Stimulated activated effector memory CD8-positive, alpha-beta T cell treated with anti-CD3 and anti-CD28 coated beads, Interleukin-12 subunit alpha, Interleukin-12 subunit beta, amount 100 ng/mL, for 72 hours (primary cell): ENCODE data around the gene SIX1.
A peak's percentile ranks its signal among the peaks of the same experiment; 100 is the strongest.

Source experiments
- ATAC-seq: fragments of 150-1000 bp; cut with Tn5 transposase; 2 replicates; pipeline ENCODE4 v1.10.0; 2021
- DNase-seq, 2 donors: peaks; one replicate each; pipeline ENCODE4 v3.0.0; 2021 to 2022; ENCODE audit warnings: low spot score in 2 of 2
- H3K27ac Mint-ChIP-seq: one replicate; pipeline ENCODE4 v1.8.0; 2022; ENCODE audit warnings: mild to moderate bottlenecking, mixed read lengths
- H3K36me3 Mint-ChIP-seq: one replicate; pipeline ENCODE4 v1.8.0; 2022; ENCODE audit warnings: mild to moderate bottlenecking, mixed read lengths
- H3K4me1 Mint-ChIP-seq: one replicate; pipeline ENCODE4 v1.8.0; 2022; ENCODE audit warnings: mixed read lengths
- H3K4me3 Mint-ChIP-seq: one replicate; pipeline ENCODE4 v1.8.0; 2022; ENCODE audit warnings: mild to moderate bottlenecking, mixed read lengths
- H3K9me3 Mint-ChIP-seq: one replicate; pipeline ENCODE4 v1.8.0; 2022; ENCODE audit warnings: mixed read lengths

SIX1 gene

DNA sequence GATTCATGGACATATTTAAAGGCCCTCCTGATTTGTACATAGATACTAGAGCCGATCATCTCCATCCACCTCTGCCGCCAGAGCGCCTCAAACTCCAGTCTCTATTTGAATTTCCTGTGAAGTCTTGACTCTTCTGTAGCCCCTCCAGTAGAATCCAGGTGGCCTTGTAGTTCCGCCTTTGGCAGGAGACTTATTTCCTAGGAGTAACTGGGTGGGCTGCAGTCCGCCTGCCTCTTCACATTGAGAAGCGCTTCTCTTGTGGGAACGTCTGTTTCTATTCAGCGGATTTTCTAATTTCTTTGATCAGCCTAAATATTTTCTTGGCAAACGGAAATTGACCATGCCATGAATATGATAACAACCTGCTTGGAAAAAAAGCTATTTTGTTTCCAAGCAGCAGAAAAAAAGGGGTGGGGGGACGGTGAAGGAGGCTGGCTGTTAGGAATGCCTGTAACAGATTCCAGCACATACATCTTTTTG is 9.0 kb upstream of the SIX1 start:
- Mint-ChIP-seq H3K36me3 (no peaks in the 10 kb centered on the region), H3K4me3 (peak overlapping the region; percentile 75), H3K9me3 (no peaks in the 10 kb centered on the region), H3K27ac (no peak overlapping the region), H3K4me1 (peaks cover 36% of the 10 kb centered on the region)
- DNase-seq (no peak), ATAC-seq (no peak)

DNA sequence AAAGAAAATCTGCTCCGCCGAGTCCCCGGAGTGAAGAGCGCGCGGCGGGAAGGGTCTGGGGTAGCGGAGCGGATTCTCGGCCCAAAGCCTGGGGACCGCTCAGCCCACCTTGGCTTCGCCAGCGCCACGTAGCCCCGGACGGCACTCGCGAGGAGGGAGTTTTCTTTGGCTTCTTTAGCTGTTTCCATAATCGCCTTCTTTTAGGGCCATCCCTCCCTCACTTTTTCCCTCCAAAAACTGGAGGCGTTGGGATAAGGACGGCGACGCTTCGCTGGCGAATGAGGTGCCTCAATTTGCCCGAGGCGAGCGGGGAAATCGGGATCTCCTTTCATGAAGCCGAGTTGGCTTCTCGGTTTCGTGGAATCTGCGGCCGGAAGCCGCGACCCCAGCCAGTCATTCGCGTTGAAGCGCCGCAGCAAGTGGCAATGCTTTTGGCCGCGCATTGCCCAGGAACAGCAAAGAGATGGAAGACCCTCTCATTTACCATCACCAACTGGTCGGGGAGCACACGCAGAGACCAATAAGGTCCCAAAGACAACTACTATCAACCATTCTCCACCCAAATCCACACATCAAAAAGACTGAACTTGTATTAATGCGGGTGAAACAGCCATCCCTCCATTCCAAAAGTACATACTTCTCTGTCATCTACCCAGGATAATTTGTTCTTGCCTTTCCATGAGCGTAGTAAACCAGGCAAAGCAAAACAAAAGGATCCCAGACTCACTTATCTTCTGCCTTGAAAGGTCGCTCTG is 8.4 kb upstream of the SIX1 start:
- no peaks in the 10 kb centered on the region for H3K36me3 Mint-ChIP-seq
- peak; percentile 35 for ATAC-seq
- peak overlapping the region; percentile 75 for H3K4me3 Mint-ChIP-seq
- H3K4me1 Mint-ChIP-seq: peaks cover 37% of the 10 kb centered on the region
- DNase-seq: no peak
- no peaks in the 10 kb centered on the region for H3K9me3 Mint-ChIP-seq
- no peak overlapping the region for H3K27ac Mint-ChIP-seq

DNA sequence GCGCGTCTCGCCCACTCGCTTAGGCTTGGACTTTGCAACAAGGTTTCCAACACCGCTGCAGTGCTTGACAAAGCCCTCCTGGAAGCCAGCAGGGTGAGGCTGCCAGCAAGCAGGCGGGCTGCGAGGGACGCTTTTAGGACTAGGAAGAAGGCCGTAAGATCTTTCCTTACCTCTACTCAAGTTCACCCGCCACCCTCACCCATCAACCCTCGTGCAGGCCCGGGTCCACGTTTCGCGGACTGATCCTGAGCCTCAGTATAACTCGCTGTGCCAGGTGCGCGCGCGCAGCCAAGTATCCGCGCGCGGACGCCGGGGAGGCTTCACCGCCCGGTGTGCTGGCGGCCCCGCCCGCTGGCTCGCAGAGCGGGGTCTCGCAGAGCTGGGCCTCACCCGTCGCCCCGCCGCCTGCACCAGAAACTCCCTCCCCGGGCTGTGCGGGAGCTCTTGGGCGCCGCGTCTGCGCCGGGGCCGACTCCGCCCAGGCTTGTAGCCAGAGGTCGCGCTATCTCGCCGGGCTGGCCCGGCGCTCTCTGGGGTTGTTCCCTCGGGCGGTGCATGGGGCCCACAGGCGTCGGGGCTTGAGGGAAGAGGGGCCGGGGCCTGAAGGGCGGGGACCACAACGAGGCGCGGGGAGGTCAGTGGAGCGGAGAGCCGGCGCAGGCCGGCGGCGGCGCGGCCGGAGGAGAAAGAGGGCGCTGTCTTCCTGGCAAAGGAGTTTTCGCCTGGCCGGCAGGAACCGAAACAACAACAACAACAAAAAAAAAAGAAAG is 7.6 kb upstream of the SIX1 start:
- no peaks in the 10 kb centered on the region for H3K9me3 Mint-ChIP-seq
- no peaks in the 10 kb centered on the region for H3K36me3 Mint-ChIP-seq

DNA sequence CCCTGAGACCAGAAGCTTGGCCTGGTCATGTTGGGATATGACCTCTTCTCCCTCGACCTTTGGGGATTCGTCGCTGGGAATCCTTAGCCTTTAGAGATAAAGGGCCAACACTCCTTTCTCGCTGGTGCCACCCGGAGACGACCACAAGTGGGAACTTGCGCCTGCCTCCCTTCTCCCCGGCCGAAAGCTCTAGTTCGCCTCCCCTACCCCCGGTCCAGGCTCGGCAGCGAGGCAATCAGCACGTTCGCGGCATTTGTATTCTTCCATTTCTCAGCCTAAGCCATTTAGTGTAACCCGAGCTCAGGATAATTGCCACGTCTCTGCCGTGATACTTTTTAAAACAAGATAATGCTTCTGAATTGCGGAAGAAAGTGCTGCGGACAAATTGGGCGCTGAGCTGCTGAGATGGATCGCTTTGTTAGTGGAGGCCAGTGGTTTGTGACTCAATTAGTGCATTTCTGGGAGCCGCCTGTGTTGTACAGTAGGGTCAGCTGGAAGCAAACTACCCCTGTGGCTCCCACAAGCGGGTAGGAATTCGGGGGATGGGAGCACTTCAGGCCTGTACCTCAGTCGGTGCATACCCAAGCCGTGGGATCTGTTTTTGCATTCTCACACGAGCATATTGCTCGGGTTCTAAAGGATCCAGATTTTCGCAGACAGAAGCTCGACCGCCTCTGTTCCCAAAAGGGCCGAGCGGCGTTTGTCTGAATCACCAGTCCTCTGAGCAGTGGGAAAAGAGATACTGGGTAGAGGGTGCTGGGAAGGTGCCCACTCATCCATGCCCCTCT is 6.8 kb upstream of the SIX1 start:
- H3K36me3 Mint-ChIP-seq: no peaks in the 10 kb centered on the region
- H3K4me3 Mint-ChIP-seq: peak overlapping the region; percentile 75
- ATAC-seq (peak; percentile 4), DNase-seq (no peak)
- H3K27ac Mint-ChIP-seq: no peak overlapping the region
- peaks cover 43% of the 10 kb centered on the region for H3K4me1 Mint-ChIP-seq
- no peaks in the 10 kb centered on the region for H3K9me3 Mint-ChIP-seq

More for the DNA sequence above, 7.6 kb upstream of the SIX1 start:
- DNase-seq: peak in 1 of 2 donors; percentile 72
- no peak overlapping the region for H3K27ac Mint-ChIP-seq
- peak; percentile 76 for ATAC-seq
- H3K4me3 Mint-ChIP-seq: peak overlapping the region; percentile 75
- peaks cover 37% of the 10 kb centered on the region for H3K4me1 Mint-ChIP-seq

DNA sequence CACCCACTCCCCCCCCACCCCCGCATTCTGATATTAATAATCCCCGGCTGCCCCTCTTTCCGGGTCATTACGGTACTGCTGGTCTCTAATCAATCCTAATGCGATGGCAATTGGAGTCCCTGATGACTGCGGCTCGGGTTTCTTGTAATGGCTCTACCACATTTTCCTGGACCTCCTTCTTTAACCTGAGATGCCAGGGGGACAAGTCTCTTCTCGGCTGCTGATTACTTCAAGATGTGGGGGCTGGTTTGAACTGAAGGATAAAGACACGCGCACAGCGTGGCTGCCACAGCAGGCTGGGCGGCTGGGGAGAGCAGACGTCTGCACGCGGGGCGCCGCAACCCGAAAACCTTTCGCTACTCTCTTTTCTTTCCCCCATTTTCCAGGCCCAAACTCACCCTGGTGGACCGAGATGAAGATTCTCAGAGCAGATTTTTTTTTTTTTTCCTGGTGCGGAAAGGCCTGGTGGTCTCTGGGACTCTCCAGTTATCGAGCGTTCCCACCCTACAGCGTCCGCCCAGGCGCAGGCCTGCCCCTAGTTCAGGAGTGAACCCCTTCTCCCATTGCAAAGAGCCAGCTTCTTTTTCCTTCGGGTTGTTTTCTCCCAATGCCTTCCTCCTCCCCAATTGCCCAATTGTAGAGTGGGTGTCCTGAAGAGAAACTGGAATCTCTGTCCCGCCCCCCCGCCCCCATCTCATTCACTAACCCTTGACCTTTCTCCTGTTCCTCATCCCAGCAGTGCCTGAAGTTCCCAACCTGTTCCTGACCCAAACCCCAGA is 6.0 kb upstream of the SIX1 start:
- H3K36me3 Mint-ChIP-seq: no peaks in the 10 kb centered on the region
- H3K27ac Mint-ChIP-seq: no peak overlapping the region
- DNase-seq: no peak
- ATAC-seq: no peak
- no peaks in the 10 kb centered on the region for H3K9me3 Mint-ChIP-seq
- H3K4me1 Mint-ChIP-seq: peaks cover 45% of the 10 kb centered on the region
- peak overlapping the region; percentile 75 for H3K4me3 Mint-ChIP-seq

DNA sequence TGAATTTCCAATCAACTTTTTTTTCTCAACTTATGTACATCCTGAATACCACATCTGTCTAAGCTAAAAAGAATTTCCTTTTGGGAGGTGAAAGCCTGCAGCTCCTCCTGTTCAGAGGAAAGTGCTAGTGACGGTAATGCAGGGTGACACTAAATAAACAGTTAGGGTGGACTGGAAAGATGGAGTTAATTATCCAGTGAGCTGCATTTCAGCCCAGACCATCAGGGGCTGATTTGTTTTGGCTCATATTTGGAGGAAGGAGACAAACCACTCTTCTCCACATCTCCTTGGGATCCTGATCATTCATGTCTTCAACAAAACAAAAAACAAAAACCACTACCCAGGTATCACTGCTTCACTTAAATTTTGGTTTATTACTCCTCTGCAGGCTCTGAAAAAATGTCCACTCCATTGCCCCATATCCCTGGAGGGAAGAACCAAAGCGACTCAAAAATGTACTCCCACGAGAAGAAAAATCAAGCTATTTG is 5.1 kb upstream of the SIX1 start:
- ATAC-seq (no peak), DNase-seq (no peak)
- Mint-ChIP-seq H3K4me1 (peaks cover 53% of the 10 kb centered on the region), H3K4me3 (no peak overlapping the region), H3K9me3 (no peaks in the 10 kb centered on the region), H3K27ac (no peak overlapping the region), H3K36me3 (no peaks in the 10 kb centered on the region)

DNA sequence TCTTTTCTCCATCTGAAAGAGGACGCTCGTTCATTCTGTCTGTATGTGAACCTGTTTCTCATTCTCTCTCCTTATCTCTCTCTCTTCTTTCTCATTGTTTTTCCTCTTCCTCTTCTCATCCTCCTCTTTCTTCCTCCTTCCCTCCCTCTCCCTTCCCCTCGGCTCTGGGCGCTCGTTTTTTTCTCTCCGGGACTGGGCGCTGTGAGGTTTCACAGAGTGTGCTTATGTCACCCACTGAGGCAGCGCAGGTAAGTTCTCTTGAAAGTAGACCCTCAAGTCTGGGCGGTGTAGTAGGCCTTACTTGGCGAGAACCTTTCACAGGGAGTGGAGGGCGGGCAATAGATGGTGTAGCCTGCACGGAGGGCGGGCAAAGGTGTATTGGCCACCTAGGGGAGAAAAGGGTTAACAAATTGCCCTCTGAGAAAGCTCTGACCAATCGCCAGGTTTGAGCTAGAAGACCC is 4.5 kb upstream of the SIX1 start:
- Mint-ChIP-seq H3K36me3 (no peaks in the 10 kb centered on the region), H3K27ac (no peak overlapping the region), H3K4me1 (peaks cover 56% of the 10 kb centered on the region), H3K4me3 (peak overlapping the region; percentile 38), H3K9me3 (no peaks in the 10 kb centered on the region)
- no peak for DNase-seq
- ATAC-seq: no peak

DNA sequence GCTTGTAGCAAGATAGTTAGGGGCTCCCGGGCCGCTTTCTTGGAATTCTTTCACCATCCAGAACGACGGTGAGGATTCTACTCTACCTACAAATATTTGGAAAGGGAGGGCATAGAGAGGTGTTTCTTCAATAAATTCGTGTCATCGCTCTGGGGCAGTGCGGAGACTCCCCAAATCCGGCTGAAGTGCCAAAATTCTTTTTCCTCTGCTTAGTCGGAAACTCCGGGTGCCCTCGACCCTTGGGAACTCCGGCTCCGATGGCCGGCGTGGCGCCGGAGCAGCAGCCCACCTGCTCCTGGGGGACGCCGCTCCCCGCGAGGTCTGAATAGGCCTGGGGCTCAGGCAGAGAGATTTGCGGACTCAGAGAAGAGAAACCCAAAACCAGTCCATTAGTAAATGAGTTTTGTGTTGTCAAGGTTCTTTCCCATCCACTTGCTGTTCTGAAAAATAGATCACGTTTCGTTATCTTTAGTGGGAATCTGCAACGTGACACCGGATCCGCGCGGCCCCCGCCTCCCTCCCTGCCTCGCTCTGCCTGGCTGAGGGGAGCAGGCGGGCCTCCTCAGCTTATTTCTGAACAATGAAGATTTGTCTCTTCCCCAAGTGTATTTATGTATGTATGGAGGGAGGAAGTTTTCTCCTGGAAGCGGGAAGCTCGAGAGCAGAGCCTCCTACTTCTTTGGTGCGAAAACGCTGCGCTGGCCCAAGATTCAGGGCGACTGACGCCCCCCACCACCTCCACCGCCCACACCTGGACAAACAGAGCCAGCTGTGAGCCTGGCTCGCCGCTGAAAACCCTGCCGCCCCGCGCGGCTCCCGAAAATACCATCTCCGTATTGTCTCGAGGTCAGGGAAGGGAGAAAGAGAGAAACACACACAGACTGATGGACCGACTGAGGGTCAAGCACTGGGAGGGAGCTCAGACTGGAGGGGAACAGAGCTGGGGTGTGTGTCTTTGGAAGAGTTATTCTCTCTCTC is 3.7 kb upstream of the SIX1 start:
- no peak overlapping the region for H3K27ac Mint-ChIP-seq
- no peak for DNase-seq
- ATAC-seq: no peak
- H3K4me1 Mint-ChIP-seq: peaks cover 59% of the 10 kb centered on the region
- H3K4me3 Mint-ChIP-seq: peak overlapping the region; percentile 38
- H3K9me3 Mint-ChIP-seq: no peaks in the 10 kb centered on the region
- no peaks in the 10 kb centered on the region for H3K36me3 Mint-ChIP-seq

DNA sequence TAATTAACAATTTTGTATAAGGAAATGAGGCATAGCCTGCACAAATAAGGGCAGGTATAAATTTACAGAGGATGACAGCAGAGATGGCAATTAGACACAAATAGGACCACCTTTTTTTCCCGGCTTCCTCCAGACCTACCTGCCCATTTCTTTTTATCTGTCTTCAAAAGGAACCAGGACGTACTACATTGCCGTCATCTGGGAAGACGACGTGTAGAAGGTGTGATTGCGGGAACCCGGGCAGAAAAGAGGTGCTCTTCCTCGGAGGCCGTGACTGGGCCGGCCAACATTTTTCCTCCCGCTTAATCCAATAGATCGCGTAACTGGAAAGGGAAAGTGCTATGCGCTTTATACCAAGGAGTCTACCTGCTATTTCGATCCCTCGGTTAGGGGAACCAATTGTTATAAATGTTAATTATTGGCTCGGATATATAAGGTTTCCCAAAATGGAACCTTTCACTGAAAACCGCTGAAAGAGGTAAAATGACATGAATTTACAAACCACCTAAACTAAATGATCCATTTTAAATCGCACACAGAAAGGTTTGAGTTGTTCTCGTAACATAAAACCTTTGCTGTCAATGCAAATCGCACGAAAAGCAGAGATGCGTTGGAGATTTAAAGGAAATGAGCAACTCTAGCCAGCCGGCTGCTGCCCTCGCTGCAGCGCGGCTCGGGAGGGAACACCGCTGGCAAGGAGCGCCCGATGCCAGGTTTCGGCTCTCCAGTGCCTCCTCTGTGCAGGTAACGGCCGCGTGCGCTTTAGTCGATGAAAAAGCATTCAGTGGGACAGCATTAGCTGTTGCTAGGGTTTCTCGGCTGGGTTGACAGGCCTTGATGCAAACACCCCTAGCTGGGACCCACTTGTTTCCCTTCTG is 2.8 kb upstream of the SIX1 start:
- Mint-ChIP-seq H3K4me1 (peaks cover 61% of the 10 kb centered on the region), H3K27ac (no peak overlapping the region), H3K36me3 (no peaks in the 10 kb centered on the region), H3K4me3 (peak overlapping the region; percentile 38), H3K9me3 (no peaks in the 10 kb centered on the region)
- no peak for DNase-seq
- no peak for ATAC-seq

DNA sequence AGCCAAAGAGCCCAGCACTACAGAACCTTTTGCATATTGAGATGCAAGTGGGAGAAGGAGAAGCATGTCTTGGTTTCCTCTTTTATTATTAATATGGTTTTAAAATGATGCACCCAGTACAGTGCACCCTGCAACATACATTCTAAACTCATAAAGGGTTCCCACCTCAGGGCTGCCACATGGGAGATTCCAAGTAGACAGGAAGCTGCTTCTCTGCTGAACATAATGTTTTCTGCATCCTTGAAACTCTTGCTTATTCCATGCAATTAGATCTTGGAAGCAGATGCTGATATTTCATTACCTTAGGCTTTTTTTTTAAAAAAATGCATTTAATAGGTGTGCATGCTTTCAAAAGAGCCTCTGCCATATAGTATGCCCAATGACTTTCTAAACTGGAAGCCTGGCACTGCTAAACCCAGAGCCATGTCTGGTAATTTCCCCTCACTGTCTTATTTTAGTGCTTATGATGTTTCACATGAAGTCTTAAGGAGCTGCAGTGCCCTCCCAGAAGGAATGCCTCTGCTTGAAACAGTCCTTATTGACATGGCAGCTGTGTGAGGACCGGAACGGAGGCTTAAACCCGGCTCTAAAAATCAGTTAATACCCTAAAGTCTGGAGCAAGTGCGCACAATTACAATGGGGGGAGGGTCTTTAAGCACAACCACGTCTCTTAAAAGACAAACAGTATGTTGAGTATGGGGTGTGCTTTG is 2.0 kb upstream of the SIX1 start:
- H3K4me1 Mint-ChIP-seq: peaks cover 59% of the 10 kb centered on the region
- H3K4me3 Mint-ChIP-seq: peak overlapping the region; percentile 38
- ATAC-seq (no peak), DNase-seq (no peak)
- H3K9me3 Mint-ChIP-seq: no peaks in the 10 kb centered on the region
- H3K36me3 Mint-ChIP-seq: no peaks in the 10 kb centered on the region
- H3K27ac Mint-ChIP-seq: no peak overlapping the region

DNA sequence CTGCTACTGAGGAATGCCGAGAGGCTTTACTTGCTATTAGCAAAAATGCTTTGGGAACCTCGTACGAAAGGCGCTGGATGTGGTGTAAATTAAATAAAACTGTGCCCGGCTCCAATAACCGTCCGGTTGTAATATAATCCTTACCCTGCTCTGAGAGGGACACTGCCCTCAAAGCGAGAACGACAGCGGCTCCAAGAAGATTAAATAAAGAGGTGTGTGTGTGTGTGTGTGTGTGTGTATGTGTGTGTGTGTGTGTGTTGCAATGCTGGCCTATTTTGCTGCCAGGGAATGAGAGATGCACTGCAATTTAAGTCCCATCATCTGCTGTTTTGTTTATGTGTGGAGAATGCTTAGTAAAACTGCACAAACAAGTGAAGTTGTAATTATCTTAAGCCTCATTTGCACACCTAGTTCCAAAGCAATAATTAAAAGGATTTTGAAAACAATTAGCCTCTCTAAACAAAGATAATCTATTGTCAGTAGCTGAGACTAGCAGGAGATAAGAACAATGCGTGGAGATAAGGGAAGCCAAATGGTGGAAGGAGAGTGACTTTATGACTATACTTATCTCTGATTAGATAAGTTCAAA is 1.2 kb upstream of the SIX1 start:
- DNase-seq: no peak
- Mint-ChIP-seq H3K27ac (no peak overlapping the region), H3K4me1 (peaks cover 51% of the 10 kb centered on the region), H3K4me3 (peak overlapping the region; percentile 63), H3K36me3 (no peaks in the 10 kb centered on the region), H3K9me3 (no peaks in the 10 kb centered on the region)
- ATAC-seq: no peak

DNA sequence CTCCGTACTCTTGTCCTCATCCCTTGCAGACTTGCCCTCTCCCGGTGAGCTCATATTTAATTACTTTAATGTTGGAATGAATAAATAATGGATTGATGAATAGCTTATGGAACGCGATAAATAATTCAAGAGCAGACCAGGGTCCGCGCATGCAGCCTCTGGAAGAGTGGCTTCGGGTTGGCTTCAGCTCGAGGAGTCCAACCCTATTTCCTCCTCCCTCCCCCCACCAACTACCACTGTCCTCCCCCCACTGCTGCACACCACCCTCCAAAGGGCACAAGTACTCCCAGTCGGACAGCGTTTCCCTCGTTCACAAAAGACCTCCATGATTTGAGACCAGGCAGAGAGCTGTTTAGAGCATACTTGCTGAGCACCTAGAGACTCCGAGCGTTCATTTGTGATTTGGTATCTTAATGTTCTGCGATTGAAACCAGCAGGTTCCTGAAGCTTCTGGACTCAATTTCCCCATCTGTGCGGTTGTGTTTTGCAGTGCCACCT is 647 bp upstream of the SIX1 start:
- no peak overlapping the region for H3K27ac Mint-ChIP-seq
- no peaks in the 10 kb centered on the region for H3K9me3 Mint-ChIP-seq
- no peaks in the 10 kb centered on the region for H3K36me3 Mint-ChIP-seq
- DNase-seq (no peak), ATAC-seq (no peak)
- peaks cover 46% of the 10 kb centered on the region for H3K4me1 Mint-ChIP-seq
- peak overlapping the region; percentile 63 for H3K4me3 Mint-ChIP-seq
